ENCODE measurements around the gene OR8U1. TPM values are rescaled to one million over a fixed set of nuclear protein-coding genes. Genes with fewer than 3 reads are reported as not detected.

OR8U1 gene
- total and polyA plus RNA-seq, 2 experiments from 2014 or later, result not detected

DNA sequence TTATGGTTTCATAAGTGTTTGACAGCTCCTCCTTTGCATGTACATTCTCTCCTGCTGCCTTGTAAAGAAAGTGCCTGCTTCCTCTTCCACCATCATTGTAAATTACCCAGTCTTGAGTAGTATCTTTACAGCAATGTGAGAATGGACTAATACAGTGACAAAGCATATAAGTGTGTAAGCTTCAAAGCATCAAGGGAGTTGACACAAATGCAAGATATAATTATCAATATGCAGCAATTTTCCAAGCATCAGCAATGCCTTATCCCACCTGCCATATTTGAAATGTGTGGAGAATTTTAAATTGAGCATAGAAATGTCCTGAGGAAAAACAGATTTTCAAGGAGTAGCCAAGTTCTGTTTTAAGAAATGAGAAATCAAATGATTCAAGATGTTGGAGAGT, 35.4 kb downstream of the OR8U1 start (continued):
- TF ChIP-seq NANOG (IDR thresholded peaks at IDR 0.05; ENCODE audit: borderline replicate concordance), result no peak
- TF ChIP-seq, protein P1, sequence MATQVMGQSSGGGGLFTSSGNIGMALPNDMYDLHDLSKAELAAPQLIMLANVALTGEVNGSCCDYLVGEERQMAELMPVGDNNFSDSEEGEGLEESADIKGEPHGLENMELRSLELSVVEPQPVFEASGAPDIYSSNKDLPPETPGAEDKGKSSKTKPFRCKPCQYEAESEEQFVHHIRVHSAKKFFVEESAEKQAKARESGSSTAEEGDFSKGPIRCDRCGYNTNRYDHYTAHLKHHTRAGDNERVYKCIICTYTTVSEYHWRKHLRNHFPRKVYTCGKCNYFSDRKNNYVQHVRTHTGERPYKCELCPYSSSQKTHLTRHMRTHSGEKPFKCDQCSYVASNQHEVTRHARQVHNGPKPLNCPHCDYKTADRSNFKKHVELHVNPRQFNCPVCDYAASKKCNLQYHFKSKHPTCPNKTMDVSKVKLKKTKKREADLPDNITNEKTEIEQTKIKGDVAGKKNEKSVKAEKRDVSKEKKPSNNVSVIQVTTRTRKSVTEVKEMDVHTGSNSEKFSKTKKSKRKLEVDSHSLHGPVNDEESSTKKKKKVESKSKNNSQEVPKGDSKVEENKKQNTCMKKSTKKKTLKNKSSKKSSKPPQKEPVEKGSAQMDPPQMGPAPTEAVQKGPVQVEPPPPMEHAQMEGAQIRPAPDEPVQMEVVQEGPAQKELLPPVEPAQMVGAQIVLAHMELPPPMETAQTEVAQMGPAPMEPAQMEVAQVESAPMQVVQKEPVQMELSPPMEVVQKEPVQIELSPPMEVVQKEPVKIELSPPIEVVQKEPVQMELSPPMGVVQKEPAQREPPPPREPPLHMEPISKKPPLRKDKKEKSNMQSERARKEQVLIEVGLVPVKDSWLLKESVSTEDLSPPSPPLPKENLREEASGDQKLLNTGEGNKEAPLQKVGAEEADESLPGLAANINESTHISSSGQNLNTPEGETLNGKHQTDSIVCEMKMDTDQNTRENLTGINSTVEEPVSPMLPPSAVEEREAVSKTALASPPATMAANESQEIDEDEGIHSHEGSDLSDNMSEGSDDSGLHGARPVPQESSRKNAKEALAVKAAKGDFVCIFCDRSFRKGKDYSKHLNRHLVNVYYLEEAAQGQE (IDR thresholded peaks at IDR 0.05; ENCODE audit: unreplicated experiment), result no peak

DNA sequence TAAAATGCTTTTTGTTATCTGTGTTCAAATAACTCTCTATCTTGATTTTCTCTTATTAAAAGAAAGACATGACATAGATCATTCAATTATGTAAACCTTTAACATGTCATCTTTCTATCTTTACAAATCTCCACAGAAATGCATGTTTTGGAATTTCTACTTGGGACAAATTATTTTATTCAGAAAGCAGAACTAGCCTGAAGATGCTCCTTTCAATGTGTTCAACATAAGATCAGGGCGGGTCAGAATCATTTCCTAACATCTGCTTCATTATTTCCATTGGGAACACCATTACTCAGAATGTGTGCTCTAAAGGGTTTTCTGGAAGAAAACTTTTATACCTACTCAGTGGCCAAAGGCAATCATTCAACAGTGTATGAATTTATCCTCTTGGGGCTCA, 37.0 kb downstream of the OR8U1 start, which contains the start of gene OR5AL1:
Gene OR5AL1, plus strand, starts transcription at position 301 of the 400 bp plus-strand sequence.
- Histone ChIP-seq H3K9me2 (ENCODE audit: insufficient read depth) (peaks cover under 1% of the 10 kb centered on the region; the same call in 1 of the 2 replicates), H3K27me3 (ENCODE audit: insufficient read depth) (no peaks in the 10 kb centered on the region), H2AFZ (no peak within 1 kb of the TSS), H3K27ac (ENCODE audit: low read depth) (no peak within 1 kb of the TSS), H3F3A (replicated peaks; ENCODE audit: low read depth) (no peaks in the 10 kb centered on the region), H3K79me2 (replicated peaks; ENCODE audit: insufficient read depth) (no peaks in the 10 kb centered on the region), H3K4me1 (ENCODE audit: insufficient read depth) (no peaks in the 10 kb centered on the region), H3K36me3 (ENCODE audit: insufficient read depth) (no peaks in the 10 kb centered on the region), H3K4me3 (no peak within 1 kb of the TSS), H4K20me1 (replicated peaks; ENCODE audit: insufficient read depth) (no peaks in the 10 kb centered on the region), H3K4me2 (no peak within 1 kb of the TSS)
- H3K9me3 Mint-ChIP-seq, result peaks cover 11% of the 10 kb centered on the region; the same call in 2 of the 3 replicates
- H3K36me3 Mint-ChIP-seq (ENCODE audit: low read depth), result no peaks in the 10 kb centered on the region
- no peak within 1 kb of the TSS for H3K4me3 Mint-ChIP-seq
- no peak within 1 kb of the TSS for H3K27ac Mint-ChIP-seq
- TF ChIP-seq, protein P2, sequence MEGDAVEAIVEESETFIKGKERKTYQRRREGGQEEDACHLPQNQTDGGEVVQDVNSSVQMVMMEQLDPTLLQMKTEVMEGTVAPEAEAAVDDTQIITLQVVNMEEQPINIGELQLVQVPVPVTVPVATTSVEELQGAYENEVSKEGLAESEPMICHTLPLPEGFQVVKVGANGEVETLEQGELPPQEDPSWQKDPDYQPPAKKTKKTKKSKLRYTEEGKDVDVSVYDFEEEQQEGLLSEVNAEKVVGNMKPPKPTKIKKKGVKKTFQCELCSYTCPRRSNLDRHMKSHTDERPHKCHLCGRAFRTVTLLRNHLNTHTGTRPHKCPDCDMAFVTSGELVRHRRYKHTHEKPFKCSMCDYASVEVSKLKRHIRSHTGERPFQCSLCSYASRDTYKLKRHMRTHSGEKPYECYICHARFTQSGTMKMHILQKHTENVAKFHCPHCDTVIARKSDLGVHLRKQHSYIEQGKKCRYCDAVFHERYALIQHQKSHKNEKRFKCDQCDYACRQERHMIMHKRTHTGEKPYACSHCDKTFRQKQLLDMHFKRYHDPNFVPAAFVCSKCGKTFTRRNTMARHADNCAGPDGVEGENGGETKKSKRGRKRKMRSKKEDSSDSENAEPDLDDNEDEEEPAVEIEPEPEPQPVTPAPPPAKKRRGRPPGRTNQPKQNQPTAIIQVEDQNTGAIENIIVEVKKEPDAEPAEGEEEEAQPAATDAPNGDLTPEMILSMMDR (conservative IDR thresholded peaks at IDR 0.05; ENCODE audit: low read depth in 2 of 2), result no peak
- TF ChIP-seq, protein P1 (IDR thresholded peaks at IDR 0.05; ENCODE audit: unreplicated experiment), result no peak
- TF ChIP-seq EZH2 (IDR thresholded peaks at IDR 0.05; ENCODE audit: low read depth, unreplicated experiment), result no peak
- DNase-seq (ENCODE audit: low spot score), result no peak
- H3K27me3 Mint-ChIP-seq (ENCODE audit: insufficient read depth, low read depth, poor library complexity), result no peaks in the 10 kb centered on the region
- H3K4me1 Mint-ChIP-seq, result no peaks in the 10 kb centered on the region
- ATAC-seq, result no peak

Other genes starting within 250 kb of the OR8U1 start
- not detected in 2 replicates for gene OR8J3, start 235.4 kb upstream of the OR8U1 start, total RNA-seq (2014; rRNA removed; shearing (Covaris generic))
- gene OR8J3, start 235.4 kb upstream of the OR8U1 start, polyA plus RNA-seq (2016; fragmentation: Nextera tagmentation; extraction: Ambion mirVana), result not detected in 2 replicates
- gene OR8K5, start 215.3 kb upstream of the OR8U1 start, total RNA-seq (2014; rRNA removed; shearing (Covaris generic)), result not detected in 2 replicates
- gene OR8K5, start 215.3 kb upstream of the OR8U1 start, polyA plus RNA-seq (2016; fragmentation: Nextera tagmentation; extraction: Ambion mirVana), result not detected in 2 replicates
- not detected in 2 replicates for gene OR5J2, start 199.0 kb upstream of the OR8U1 start, total RNA-seq (2014; rRNA removed; shearing (Covaris generic))
- not detected in 2 replicates for gene OR5J2, start 199.0 kb upstream of the OR8U1 start, polyA plus RNA-seq (2016; fragmentation: Nextera tagmentation; extraction: Ambion mirVana)
- not detected in 2 replicates for gene OR5T2, start 141.4 kb upstream of the OR8U1 start, total RNA-seq (2014; rRNA removed; shearing (Covaris generic))
- not detected in 2 replicates for gene OR5T2, start 141.4 kb upstream of the OR8U1 start, polyA plus RNA-seq (2016; fragmentation: Nextera tagmentation; extraction: Ambion mirVana)
- gene OR5T3, start 123.4 kb upstream of the OR8U1 start, total RNA-seq (2014; rRNA removed; shearing (Covaris generic)), result not detected in 2 replicates
- gene OR5T3, start 123.4 kb upstream of the OR8U1 start, polyA plus RNA-seq (2016; fragmentation: Nextera tagmentation; extraction: Ambion mirVana), result not detected in 2 replicates
- gene OR5T1, start 101.5 kb upstream of the OR8U1 start, total RNA-seq (2014; rRNA removed; shearing (Covaris generic)), result not detected in 2 replicates
- gene OR5T1, start 101.5 kb upstream of the OR8U1 start, polyA plus RNA-seq (2016; fragmentation: Nextera tagmentation; extraction: Ambion mirVana), result not detected in 2 replicates
- gene OR8H1, start 83.4 kb upstream of the OR8U1 start, total RNA-seq (2014; rRNA removed; shearing (Covaris generic)), result not detected in 2 replicates
- gene OR8H1, start 83.4 kb upstream of the OR8U1 start, polyA plus RNA-seq (2016; fragmentation: Nextera tagmentation; extraction: Ambion mirVana), result not detected in 2 replicates
- not detected in 2 replicates for gene OR8K3, start 60.5 kb upstream of the OR8U1 start, total RNA-seq (2014; rRNA removed; shearing (Covaris generic))
- not detected in 2 replicates for gene OR8K3, start 60.5 kb upstream of the OR8U1 start, polyA plus RNA-seq (2016; fragmentation: Nextera tagmentation; extraction: Ambion mirVana)
- not detected in 2 replicates for gene OR8K1, start 29.6 kb upstream of the OR8U1 start, total RNA-seq (2014; rRNA removed; shearing (Covaris generic))
- gene OR8K1, start 29.6 kb upstream of the OR8U1 start, polyA plus RNA-seq (2016; fragmentation: Nextera tagmentation; extraction: Ambion mirVana), result not detected in 2 replicates
- not detected in 2 replicates for gene OR8J1, start 21.3 kb upstream of the OR8U1 start, total RNA-seq (2014; rRNA removed; shearing (Covaris generic))
- not detected in 2 replicates for gene OR8J1, start 21.3 kb upstream of the OR8U1 start, polyA plus RNA-seq (2016; fragmentation: Nextera tagmentation; extraction: Ambion mirVana)
- gene OR5AL1, start 37.1 kb downstream of the OR8U1 start, total RNA-seq (2014; rRNA removed; shearing (Covaris generic)), result not detected in 2 replicates
- not detected in 2 replicates for gene OR5AL1, start 37.1 kb downstream of the OR8U1 start, polyA plus RNA-seq (2016; fragmentation: Nextera tagmentation; extraction: Ambion mirVana)
- gene OR5M3, start 97.7 kb downstream of the OR8U1 start, total RNA-seq (2014; rRNA removed; shearing (Covaris generic)), result not detected in 2 replicates
- not detected in 2 replicates for gene OR5M3, start 97.7 kb downstream of the OR8U1 start, polyA plus RNA-seq (2016; fragmentation: Nextera tagmentation; extraction: Ambion mirVana)
- gene OR5M8, start 115.7 kb downstream of the OR8U1 start, total RNA-seq (2014; rRNA removed; shearing (Covaris generic)), result not detected in 2 replicates
- not detected in 2 replicates for gene OR5M8, start 115.7 kb downstream of the OR8U1 start, polyA plus RNA-seq (2016; fragmentation: Nextera tagmentation; extraction: Ambion mirVana)
- not detected in 2 replicates for gene OR5M11, start 167.6 kb downstream of the OR8U1 start, total RNA-seq (2014; rRNA removed; shearing (Covaris generic))
- gene OR5M11, start 167.6 kb downstream of the OR8U1 start, polyA plus RNA-seq (2016; fragmentation: Nextera tagmentation; extraction: Ambion mirVana), result not detected in 2 replicates
- gene OR5M10, start 202.1 kb downstream of the OR8U1 start, total RNA-seq (2014; rRNA removed; shearing (Covaris generic)), result not detected in 2 replicates
- gene OR5M10, start 202.1 kb downstream of the OR8U1 start, polyA plus RNA-seq (2016; fragmentation: Nextera tagmentation; extraction: Ambion mirVana), result not detected in 2 replicates
- gene OR5M1, start 239.2 kb downstream of the OR8U1 start, total RNA-seq (2014; rRNA removed; shearing (Covaris generic)), result not detected in 2 replicates
- gene OR5M1, start 239.2 kb downstream of the OR8U1 start, polyA plus RNA-seq (2016; fragmentation: Nextera tagmentation; extraction: Ambion mirVana), result not detected in 2 replicates

Measured in GM23338 (cell line).